GM21367 (cell line): ENCODE results near the gene MAS1.
A peak's percentile ranks its signal among the peaks of the same experiment; 100 is the strongest.
"Not testable (repeated sequence)": the region's sequence is repeated elsewhere in the genome, so short reads cannot be mapped to it uniquely, and the experiment has no call there.

ENCODE experiments used
- ATAC-seq: cut with Tn5 transposase; IDR thresholded peaks from one replicate; pipeline ENCODE4 v1.9.1; 2021; ENCODE audit not compliant: unreplicated experiment

MAS1 gene

DNA sequence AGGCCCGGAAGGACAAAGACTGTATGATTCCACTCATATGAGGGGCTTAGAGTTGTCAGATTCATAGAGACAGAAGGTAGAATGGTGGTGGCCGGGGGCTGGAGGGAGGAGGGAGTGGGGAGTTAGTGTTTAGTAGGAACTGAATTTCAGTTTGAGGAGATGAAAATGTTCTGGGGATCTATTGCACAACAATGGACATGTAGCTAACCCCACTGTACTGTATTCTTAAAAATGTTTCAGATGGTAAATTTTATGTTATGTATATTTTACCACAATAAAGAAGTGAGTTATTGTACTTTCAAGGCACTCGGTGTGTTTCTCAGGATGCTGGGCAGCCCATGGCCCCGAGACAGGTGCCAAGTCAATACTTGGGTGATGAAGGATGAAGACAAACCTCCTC, 25.4 kb downstream of the MAS1 start:
- no peak for ATAC-seq

- no peak for ATAC-seq
These were observed 26.0 kb downstream of the MAS1 start for GRCh38 chr6:159916752-159917151.

- ATAC-seq, result no peak
These were observed 28.3 kb downstream of the MAS1 start for GRCh38 chr6:159919011-159919511.

- ATAC-seq, result no peak
These were observed 29.0 kb downstream of the MAS1 start for GRCh38 chr6:159919800-159920199.

DNA sequence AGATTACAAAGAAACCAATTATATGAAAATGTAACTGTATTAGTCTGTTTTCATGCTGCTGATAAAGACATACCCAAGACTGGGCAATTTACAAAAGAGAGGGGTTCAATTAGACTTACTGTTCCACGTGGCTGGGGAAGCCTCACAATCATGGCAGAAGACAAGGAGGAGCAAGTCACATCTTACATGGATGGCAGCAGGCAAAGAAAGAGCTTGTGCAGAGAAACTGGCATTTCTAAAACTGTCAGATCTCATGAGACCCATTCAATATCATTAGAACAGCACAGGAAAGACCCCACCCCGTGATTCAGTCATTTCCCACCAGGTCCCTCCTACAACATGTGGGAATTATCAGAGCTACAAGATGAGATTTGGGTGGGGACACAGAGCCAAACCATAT, 33.4 kb downstream of the MAS1 start:
- ATAC-seq, result not testable (repeated sequence)

- no peak for ATAC-seq
These were observed 35.9 kb downstream of the MAS1 start for GRCh38 chr6:159926542-159927203.

DNA sequence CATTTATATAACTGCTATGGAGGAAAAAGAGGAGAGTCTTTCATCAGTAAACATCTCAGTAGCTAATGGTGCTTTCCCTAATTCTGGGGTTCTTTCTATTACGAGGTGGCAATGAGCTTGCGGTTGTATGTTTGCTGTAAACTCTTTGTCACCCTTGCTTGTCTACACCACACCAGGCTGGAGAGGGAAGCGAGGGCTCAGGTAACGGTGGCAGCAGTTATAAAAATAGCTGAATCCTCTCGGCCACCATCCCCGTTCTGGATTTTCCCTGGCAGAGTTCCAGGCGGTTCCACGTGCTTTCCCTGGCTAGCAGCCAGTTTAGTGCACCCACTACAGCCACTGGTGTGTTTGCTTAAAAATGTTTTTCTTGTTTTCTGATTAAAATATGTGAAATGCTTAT, 39.0 kb downstream of the MAS1 start:
- peak; percentile 38 for ATAC-seq

DNA sequence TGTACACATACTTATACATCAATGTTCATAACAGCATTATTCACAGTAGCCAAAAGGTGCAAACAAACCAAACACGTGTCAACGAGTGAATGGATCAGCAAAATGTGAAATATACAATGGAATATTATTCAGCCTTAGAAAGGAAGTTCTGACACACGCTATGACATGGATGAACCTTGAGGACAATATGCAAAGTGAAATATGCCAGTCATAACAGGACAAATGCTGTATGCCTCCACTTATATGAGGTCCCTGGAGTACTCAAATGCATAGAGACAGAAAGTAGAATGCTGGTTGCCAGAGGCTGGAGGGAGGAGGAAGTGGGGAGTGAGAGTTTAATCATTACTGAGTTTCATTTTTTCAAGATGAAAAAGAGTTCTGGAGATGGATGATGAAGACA, 40.3 kb downstream of the MAS1 start:
- ATAC-seq, result peak; percentile 91

- ATAC-seq, result no peak
These were observed 41.1 kb downstream of the MAS1 start for GRCh38 chr6:159931846-159932245.

GRCh38 chr6:159933077-159933476, 42.3 kb downstream of the MAS1 start:
- ATAC-seq, result no peak

GRCh38 chr6:159934181-159934580, 43.4 kb downstream of the MAS1 start:
- no peak for ATAC-seq

DNA sequence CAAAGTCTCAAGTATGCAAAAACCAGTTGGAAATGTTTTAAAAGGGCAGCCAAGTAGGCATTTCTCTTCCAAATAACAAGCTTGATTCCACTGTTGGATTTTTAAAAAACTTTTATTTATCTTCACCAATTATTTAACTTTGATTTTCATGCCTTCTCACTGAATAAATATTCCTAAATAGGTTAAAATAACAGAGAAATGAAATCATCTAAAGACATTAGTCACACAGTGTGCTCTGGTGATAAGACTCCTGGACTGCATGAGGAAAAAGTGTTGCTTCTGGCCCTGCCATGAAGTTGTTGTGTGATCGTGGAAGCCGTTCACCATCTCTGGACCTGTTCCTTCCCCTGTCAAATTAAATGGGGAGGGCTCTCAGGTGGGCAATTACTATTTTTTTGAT, 44.3 kb downstream of the MAS1 start:
- no peak for ATAC-seq

DNA sequence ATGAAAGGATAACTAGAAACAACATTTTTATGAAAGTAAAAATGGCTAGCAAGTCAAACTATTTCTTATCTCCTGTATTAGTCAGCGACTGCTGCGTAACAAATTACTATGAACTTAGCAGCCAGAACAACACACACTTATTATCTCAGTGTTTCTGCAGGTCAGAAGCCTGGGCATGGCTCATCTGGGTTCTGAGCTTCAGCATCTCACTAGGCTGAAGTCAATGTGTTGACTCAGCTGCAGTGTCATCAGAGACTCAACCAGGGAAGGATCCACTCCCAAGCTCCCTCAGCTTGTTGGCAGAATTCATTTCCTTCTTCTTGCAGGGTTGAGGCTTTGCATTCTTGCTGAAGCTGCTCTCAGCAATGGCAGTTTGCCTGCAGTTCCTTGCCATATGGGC, 44.8 kb downstream of the MAS1 start:
- ATAC-seq, result no peak

- no peak for ATAC-seq
These were observed 48.8 kb downstream of the MAS1 start for GRCh38 chr6:159939591-159940016.
